Cerebellar nuclear complex (tissue), 1 donor: ENCODE data around the gene REV3L.
"Not testable (repeated sequence)": the region's sequence is repeated elsewhere in the genome, so short reads cannot be mapped to it uniquely, and the experiment has no call there.

Experiments
- DNase-seq, 2 experiments: peaks; one replicate each; lab custom pipeline; 2025; lab: John Stamatoyannopoulos, UW

REV3L gene

GRCh38 chr6:111377558-111378120 is 105.4 kb downstream of the REV3L start:
- DNase-seq = no peak

GRCh38 chr6:111367393-111368088 is 115.5 kb downstream of the REV3L start:
- no peak for DNase-seq

GRCh38 chr6:111361648-111362047 is 121.4 kb downstream of the REV3L start:
- no peak for DNase-seq

GRCh38 chr6:111358454-111358853 is 124.6 kb downstream of the REV3L start:
- DNase-seq = no peak

GRCh38 chr6:111357705-111358104 is 125.3 kb downstream of the REV3L start:
- DNase-seq = no peak

- no peak for DNase-seq
Measured at GRCh38 chr6:111356551-111356950, 126.5 kb downstream of the REV3L start.

GRCh38 chr6:111354758-111355555 is 128.1 kb downstream of the REV3L start:
- DNase-seq = no peak

- DNase-seq = no peak
Measured at GRCh38 chr6:111353912-111354462, 129.0 kb downstream of the REV3L start.

- DNase-seq = no peak
Measured at GRCh38 chr6:111347589-111347988, 135.4 kb downstream of the REV3L start.

- no peak for DNase-seq
Measured at GRCh38 chr6:111342913-111343312, 140.1 kb downstream of the REV3L start.

- DNase-seq = no peak
Measured at GRCh38 chr6:111339294-111339693, 143.7 kb downstream of the REV3L start.

- no peak for DNase-seq
Measured at GRCh38 chr6:111338843-111339242, 144.2 kb downstream of the REV3L start.

GRCh38 chr6:111337829-111338236 is 145.2 kb downstream of the REV3L start:
- no peak for DNase-seq

- DNase-seq = no peak
Measured at GRCh38 chr6:111329882-111330633, 153.0 kb downstream of the REV3L start.

GRCh38 chr6:111326563-111326962 is 156.5 kb downstream of the REV3L start:
- no peak for DNase-seq

GRCh38 chr6:111322145-111322544 is 160.9 kb downstream of the REV3L start:
- no peak for DNase-seq

- not testable (repeated sequence) for DNase-seq
Measured at GRCh38 chr6:111307950-111308349, 175.1 kb downstream of the REV3L start.

GRCh38 chr6:111307275-111307858 is 175.7 kb downstream of the REV3L start:
- no peak for DNase-seq

- DNase-seq = no peak
Measured at GRCh38 chr6:111306104-111306888, 176.7 kb downstream of the REV3L start.

GRCh38 chr6:111301946-111302345 is 181.1 kb downstream of the REV3L start:
- DNase-seq = no peak
